NCI-H82 treated with DMSO at 0.1 percent for 48 hours (cell line): ENCODE results near the gene CEP83.
"Not testable (repeated sequence)": the region's sequence is repeated elsewhere in the genome, so short reads cannot be mapped to it uniquely, and the experiment has no call there.

ENCODE experiments used
- DNase-seq: peaks from one replicate; lab custom pipeline; 2025; ENCODE audit not compliant: unreplicated experiment; lab: John Stamatoyannopoulos, UW

The CEP83 gene

DNA sequence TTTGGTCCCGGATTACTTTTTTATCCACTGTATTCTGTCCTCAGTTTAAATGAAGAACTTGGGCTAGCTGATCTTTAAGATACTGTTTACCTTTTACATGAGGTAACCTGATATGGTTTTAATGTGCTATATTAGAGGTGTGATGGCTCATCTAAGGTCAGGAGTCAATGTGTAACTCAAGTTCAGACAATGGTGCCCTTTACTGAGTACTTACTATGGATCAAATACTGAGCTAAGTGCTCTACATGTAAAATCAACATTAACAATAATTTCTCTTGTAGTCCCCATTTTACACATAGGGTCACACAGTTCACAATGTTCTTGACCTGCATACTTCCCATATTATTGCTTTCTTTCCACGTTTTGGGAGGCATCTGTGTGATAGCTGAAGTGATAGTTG lies 79.2 kb downstream of the CEP83 start:
- no peak for DNase-seq

DNA sequence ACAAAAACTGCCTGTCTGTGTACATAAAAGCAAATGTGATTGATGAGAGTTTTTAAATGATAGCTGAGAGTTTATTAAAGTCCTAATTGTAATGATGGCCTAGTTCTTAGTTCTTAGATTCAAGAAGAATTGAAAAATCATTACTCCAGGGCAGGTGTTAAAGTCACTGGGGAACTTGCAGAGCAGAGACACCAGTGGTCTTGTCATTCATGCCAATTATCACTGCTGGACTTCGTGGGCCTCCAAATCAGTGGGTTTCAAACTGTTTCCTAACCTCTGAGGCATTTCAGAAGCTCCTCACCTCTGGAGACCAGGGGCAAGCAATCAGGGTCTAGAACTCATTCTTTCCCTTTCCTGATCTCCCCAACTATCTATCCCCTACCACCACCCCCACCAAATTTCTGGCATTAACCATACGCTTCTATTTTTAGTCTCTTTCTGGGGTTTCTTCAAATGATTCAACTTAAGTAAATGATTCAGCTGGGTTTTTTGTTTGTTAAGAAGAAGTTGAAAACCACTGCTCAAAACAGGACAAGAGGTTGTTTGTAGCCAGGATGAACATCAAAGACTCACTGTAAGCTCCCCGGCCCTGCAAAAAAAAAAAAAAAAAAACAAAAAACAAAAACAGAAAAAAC lies 80.1 kb downstream of the CEP83 start:
- DNase-seq: no peak

DNA sequence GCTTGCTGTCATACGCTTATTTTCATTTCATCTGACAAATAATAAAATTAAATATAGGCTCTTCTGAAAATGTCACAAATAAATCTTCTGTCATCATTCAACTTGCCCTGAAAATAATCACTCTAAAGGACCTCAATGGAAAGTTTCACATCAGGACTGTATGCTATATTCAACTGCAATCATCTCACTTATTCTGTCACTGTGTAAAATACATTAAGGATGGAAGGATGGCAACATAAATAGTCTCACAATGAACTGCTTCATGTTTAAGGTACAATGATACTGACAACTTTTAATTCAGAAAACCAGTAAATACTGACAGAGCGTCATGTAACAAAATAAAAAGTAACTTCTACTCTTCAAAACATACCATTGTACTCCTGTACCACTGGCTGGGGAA lies 82.1 kb downstream of the CEP83 start:
- no peak for DNase-seq

DNA sequence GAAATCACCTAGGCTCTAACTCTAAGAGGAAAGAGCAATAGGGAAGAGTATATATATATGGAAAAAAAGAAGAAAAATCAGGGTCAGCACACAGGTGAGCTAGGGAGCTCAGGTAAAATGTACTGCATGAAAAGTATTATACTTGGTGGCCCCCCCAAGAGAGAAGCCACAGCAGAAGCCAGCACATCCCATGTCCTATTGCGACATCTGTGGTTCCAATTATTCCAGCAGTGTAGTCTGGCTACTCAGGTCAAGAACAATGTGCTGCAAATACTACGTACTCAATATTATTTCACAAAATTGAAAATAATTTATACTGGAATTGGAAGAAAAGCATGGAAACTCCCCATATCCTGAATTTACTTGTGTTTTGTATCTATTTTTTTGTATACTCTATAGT lies 85.5 kb downstream of the CEP83 start:
- no peak for DNase-seq

DNA sequence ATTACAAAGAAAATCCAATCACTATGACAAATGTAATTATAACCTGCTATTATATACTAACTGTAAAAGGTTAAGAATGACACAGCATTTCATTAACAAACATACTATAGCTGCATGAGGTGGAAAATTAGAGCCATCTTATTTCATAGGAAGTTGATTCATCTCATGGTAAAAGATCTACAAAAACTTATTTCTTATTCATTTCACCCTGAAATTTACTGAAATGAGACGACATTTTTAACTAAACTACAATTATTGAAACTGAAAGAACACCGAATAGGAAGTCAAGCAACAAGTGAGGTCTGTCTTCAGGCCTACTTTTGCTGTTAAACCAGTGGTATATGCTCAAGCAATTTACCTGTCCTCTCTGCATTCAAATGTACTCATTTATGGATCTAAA lies 87.2 kb downstream of the CEP83 start:
- no peak for DNase-seq

DNA sequence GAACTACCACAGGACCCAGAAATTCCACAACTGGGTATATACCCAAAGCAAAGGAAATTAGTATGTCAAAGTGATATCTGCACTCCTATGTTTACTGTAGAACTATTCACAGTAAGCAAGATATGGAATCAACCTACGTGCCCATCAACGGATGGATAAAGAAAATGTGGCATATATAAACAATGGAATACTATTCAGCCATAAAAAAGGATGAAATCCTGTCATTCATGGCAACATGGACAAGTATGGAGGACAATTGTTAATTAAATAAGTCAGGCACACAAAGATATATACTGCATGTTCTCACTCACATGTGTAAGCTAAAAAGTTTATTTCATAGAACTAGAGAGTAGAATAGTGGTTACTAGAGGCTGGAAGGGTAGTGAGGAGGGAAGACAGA lies 97.0 kb downstream of the CEP83 start:
- no peak for DNase-seq

DNA sequence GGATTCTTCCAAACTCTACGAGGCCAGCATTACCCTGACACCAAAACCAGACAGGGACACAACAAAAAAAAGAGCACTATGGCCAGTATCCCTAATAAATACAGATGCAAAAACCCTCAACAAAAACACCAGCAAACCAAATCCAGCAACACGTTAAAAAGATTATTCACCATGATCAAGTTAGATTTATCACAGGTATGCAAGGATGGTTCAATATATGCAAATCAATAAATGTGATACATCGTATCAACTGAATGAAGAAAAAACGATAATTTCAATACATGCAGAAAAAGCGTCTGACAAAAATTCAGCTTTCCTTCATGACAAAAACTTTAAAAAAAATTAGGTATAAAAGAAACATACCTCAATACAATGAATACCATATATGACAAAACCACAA lies 99.9 kb downstream of the CEP83 start:
- no peak for DNase-seq

DNA sequence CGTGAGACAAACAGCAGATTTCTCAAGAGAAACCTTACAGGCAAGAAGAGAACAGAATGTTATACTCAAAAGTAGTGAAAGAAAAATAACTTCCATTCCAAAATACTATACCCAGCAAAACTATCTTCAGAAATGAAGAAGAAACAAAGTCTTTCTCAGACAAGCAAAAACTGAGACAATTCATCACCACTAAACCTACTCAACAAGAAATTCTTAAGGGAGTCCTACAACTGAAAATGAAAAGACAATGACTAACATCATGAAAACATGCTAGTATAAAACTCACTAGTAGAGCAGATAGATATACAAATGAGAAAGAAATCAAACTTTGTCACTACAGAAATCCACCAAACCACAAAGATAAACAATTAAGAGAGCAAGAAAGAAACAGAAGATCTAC lies 106.5 kb downstream of the CEP83 start:
- no peak for DNase-seq

DNA sequence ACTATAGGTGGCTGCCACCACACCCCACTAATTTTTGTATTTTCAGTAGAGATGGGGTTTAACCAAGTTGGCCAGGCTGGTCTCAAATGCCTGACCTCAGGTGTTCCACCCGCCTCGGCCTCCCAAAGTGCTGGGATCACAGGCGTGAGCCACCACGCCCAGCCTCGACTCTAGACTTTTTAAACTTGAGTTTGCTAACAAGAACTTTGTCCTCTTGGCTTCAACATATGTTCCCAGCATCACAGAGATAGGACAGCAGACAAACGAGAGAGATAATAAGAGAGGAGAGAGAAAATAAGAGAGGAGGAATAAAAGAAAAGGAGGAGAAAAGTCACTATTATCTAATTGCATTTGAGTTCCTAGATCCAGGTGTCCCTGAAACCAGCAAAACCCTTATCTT lies 119.1 kb downstream of the CEP83 start:
- no peak for DNase-seq

DNA sequence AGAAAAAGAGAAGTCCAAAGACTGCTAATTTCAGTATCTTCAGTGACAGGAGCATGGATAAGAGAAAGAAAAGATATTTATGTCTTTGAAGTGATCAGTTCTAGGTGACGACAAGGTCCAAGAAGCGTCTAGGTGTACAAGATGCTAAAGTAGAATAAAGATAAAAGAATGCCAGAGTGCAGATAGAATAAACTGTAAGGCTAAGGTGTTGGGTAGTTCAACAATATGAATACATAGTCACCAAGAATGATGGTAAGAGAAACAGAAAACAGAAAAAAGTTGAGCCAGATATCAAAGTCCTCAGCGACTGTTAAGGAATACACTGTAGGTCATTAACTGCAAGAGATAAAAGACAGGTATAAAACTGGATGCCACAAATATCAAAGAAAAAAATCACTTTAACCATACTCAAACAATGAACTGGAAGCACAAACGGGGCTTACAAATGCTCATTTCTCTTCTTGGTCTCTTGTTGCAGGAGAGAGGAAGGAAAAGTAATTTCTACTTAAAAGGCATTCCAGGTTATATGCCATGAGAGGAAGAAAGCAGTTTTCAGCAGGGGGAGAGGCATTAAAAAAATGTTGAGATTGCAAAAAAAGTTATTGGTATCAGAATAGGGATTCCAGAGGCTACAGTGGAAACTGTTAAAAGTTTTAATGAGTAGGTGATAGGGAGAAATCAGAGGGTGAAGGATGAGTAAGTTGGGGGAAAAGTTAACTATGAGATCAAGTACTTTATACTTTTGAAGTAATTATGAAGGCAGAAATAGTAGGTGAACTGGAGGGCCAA lies 121.5 kb downstream of the CEP83 start:
- no peak for DNase-seq

DNA sequence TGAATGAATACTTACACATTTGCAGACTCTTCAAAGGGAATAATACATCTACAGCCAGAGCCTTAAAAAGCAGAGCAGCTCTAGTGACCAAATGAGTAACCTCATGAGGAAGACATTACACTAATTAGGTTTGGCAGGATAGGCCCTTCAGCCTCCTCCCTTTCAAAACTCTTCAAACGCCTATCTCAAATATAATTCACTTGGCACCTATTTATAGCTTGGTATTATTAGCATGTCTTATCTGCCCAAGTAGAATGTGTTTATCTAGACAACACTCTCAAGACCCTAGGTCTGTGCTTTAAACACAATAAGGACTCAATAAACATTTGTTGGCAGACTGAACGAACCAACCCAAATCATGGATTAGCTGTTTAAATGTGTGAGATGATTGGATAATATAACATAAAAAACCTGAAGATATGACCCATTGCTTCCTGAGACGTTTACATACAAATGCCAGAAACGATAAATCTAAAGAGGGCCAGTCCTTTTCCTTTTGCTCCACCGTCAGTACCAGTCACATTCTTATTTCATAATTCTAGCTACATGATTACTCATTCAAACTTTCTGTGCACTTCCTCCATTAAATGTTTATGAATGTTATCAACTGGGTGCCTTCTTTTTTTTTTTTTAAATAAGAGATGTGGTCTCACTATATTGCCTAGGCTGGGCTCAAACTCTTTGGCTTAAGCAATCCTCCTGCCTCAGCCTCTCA lies 123.3 kb downstream of the CEP83 start:
- no peak for DNase-seq

DNA sequence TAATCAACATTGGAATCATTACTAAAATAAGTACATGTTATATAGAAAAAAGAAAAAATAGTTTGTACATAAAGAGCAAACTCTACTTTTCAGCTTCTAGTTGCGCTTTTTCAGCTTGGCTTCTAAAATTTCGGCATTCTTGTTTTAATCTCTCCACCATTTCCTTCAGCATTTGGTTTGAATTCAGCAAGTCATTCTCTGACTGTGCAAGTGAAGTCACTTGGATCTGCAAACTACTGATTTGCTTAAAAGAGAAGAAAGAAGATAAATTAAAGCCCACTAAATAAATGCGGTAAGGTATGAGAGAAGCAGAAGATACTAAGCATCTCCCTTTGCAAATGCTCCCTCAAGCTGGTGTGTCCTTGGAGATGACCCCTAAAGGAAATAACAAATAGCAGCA lies 126.3 kb downstream of the CEP83 start:
- DNase-seq: no peak

DNA sequence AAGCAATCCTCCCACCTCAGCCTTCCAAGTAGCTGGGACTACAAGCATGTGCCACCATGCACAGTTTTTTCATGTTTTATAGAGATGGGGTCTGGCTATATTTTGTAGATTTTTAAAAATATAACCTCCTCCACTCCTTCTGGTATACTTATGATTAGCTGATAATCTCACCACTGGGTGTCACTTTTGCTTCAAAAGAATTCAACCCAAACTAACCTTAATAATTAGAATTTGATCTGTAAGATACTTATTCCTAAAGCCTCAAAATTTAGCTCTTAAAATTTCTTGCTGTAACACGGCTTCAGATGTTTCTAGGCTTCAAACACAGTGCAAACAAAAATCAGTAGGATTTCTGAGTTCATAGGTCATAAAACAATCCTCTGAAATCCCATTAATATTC lies 130.3 kb downstream of the CEP83 start:
- DNase-seq: no peak

DNA sequence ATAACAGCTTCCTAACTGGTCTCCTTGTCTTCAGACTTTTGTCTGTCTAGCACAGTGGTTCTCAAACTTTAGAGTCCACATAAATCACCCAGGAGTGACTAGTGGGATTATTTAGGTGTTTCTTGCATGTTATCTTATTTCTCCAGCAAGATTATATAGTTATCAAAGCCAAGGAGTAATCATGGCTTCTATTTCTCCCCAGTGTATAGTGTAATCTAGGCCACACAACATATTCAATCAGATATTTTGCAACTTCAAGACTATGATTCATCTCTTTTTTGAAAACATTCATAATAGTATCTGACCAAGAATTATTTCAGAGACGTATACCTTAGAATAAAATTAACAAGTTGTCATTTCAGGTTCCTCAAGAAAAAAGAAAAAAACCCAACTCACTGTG lies 131.9 kb downstream of the CEP83 start:
- DNase-seq: no peak

DNA sequence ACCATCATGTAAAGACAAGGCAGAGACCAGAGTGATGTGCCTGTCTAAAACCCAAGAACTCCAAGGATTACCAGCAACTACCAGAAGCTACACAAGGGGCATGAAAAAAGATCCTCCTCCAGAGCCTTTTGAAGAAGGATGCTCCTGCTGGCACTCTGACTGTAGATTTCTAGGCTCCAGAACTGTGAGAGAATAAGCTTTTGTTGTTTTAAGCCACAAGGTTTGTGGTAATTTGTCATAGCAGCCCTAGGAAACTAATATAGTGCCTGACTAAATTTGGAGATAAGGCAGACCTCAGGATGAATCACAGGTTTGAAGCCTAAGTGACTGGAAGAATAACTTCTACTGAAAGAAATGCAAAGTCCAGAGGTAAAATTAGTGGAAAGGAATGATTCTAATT lies 132.9 kb downstream of the CEP83 start:
- DNase-seq: no peak

DNA sequence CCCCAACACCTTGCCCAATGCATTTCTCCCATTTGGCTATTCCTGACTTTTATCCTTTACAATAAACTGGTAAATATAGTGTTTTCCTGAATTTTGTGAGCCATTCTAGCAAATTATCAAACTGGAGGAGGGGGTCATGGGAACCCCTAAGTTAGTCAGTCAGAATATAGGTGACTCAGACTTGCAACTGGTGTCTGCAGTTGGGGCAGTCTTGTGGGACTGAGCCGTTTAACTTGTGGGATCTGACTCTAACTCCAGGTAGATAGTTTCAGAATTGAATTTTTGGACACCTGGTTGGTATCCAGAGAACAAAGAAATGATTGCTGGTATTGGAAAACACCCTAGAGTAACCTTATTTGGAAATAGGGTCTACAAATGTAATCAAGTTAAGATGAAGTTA lies 133.4 kb downstream of the CEP83 start:
- DNase-seq: no peak

DNA sequence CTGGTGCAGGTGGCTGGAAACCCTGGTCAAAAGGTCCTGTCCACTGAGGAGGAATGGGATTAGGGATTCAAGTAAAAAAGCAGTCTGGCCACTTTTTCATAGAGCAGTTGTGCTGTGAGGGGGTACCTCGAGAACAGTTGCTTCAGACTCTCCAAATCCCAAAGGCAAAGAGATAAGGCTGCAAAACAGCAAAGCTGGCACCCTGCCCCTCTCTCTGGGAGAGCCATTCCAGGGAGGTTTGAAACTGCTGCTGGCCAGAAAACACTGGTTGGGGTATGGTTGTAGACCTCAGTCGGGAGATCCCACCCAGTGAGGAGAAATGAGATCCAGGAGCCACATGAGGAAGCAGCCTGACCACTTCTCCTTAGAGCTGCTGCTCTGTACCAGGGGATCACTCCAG lies 137.3 kb downstream of the CEP83 start:
- DNase-seq: no peak

DNA sequence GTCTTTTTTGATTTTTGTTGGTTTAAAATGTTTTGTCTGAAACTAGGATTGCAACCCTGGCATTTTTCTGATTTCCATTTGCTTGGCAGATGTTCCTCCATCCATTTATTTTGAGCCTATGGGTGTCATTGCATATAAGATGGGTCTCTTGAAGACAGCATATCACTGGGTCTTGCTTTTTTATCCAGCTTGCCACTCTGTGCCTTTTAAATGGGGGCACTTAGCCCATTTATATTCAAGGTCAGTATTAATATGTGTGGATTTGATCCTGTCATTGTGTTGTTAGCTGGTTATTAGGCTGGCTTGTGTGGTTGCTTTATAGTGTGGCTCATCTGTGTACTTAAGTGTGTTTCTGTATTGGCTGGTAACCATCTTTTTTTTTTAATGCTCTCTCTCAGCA lies 139.6 kb downstream of the CEP83 start:
- DNase-seq: no peak

DNA sequence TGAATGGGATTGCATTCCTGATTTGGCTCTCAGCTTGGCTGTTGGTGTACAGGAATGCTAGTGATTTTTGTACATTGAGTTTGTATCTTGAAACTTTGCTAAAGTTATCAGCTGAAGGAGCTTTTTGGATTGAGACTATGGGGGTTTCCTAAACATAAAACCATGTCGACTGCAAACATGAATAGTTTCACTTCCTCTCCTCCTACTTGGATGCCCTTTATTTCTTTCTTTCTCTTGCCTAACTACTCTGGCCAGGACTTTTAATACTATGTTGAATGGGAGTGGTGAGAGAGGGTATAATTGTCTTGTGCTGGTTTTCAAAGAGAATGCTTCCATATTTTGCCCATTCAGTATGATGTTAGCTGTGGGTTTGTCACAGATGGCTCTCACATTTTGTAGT lies 141.5 kb downstream of the CEP83 start:
- DNase-seq: no peak

DNA sequence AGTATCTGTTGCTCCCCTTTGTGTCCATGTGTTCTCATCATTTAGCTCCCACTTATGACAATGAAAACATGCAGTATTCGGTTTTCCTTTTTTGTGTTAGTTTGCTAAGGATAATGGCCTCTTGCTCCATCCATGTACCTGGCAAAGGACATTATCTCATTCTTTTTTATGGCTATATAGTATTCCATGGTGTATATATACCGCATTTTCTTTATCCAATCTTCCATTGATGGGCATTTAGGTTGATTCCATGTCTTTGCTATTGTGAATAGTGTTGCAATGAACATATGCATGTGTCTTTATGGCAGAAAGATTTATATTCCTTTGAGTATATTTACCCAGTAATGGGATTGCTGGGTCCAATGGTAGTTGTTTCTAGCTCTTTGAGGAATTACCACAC lies 143.1 kb downstream of the CEP83 start:
- DNase-seq: not testable (repeated sequence)

DNA sequence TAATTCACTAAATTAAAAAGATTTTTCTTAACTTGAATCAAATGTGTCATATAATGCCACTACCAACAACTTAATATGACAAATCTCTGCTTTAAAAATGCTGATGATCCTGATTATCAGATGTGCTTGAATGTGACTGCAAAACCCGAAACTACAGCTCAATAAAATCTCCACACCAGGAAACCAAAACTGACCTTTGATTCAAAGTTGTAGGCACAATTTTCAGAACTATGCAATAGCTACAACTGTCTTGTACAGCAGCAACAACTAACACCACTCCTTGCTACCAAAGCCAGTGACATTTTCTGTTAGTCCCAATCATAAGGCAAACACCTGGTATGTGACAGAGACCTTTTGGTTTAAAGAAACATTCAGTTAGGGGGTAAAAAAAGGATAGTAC lies 147.3 kb downstream of the CEP83 start:
- DNase-seq: no peak

DNA sequence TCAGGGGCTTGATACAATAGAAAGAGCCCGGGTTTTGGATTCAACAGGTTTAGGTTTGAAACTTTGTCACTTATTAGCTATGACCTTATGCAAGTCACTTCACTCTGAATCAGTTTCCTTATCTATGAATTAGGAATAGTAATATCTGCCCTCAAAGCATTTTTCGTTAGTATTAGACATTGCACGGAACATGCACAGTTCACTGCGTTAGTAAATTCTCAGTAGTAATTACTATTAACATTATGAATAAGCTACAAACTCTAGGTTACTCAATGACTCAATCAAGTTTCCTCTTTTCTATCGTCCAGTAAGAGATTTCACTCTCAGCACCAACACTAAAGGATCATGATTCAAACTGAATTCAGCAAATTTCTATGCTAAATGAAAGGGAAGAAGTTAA lies 150.3 kb downstream of the CEP83 start:
- DNase-seq: no peak
